ENCODE results near the gene SMAD3. TPM values are rescaled to one million over a fixed set of nuclear protein-coding genes. Genes with fewer than 3 reads are reported as not detected.
A peak's percentile ranks its signal among the peaks of the same experiment; 100 is the strongest.

Gene SMAD3
- total and polyA plus RNA-seq, 2 donors (not counting 1 experiment from before 2014, with no cell fraction given) = 55.9 to 163 TPM

DNA sequence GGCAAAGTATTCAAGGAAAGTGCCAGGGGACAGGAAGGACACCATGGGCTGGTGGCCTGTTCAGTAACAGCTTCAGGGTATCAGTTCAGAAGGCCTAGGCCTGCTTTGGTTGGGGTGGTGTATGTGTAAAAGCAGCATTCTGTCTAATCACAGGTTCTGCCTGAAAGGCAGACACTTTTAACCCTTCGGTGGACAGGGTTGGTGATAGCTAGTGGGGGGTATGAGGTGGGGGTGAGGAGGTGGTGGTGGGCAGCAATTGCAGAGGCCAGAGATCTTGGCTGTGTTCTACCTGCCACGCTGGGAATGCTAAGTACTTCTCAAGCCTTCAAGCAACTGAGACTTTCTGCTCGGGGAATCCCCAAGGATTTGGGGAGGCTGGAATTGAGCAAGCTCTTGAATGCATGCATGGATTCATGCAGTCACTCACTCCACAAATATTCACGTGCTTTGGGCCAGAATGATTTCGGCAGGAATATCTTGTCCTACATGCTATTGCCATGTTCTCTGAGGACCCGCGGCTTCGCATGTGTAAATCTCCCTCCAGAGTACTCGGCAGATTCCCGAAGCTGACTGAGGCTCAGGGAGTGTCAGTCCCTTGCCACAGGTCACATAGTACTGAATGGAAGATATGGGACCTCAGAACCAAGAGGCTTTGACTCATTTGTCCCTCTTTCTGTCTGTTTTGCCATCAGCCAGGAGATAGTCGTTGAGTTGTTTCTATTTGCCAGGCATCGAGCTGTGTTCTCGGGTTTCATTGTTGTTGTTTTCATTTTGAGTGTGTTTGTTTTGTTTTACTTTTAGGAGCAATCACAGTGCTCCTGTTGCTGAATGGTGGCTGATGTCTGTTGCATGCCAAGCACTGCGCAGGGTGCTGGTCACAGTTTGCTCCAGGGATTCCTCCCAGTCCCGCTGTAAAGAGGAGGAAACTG is 65.5 kb downstream of the SMAD3 start:
- Mint-ChIP-seq H3K27ac (peak overlapping the region; percentile 70), H3K4me1 (peaks cover 93% of the 10 kb centered on the region), H3K27me3 (no peaks in the 10 kb centered on the region), H3K9me3 (ENCODE audit: insufficient read depth) (no peaks in the 10 kb centered on the region), H3K4me3 (no peak overlapping the region)
- ATAC-seq (ENCODE audit: low read depth) (no peak), DNase-seq (no peak)
- intact Hi-C loops (cut with micrococcal nuclease) = no loop called here
- Histone ChIP-seq H3K9ac (ENCODE audit: low read length) (no peak overlapping the region), H4K20me1 (ENCODE audit: control insufficient read depth, insufficient read depth, low read length, poor library complexity, severe bottlenecking) (peaks cover 73% of the 10 kb centered on the region), H3K79me2 (ENCODE audit: control insufficient read depth, insufficient read depth, low read length) (peaks cover 99% of the 10 kb centered on the region), H3K27me3 (replicated peaks in 1 of 4; ENCODE audit: control extremely low read depth in 1 of 4, control insufficient read depth in 3 of 4, insufficient read depth in 4 of 4, low read length in 3 of 4) (no peaks in the 10 kb centered on the region), H3K36me3 (replicated peaks in 1 of 2; ENCODE audit: control extremely low read depth in 1 of 2, control insufficient read depth in 1 of 2, extremely low read depth in 1 of 2, insufficient read depth in 2 of 2, low read length in 1 of 2) (peaks cover 5 to 34% of the 10 kb centered on the region in 2 experiments), H3K27ac (ENCODE audit: low read length in 2 of 2) (peak overlapping the region in 1 of 2 donors; percentile 89), H2AFZ (ENCODE audit: insufficient read depth, low read depth, low read length, poor library complexity, severe bottlenecking) (no peak overlapping the region), H3K4me2 (replicated peaks; ENCODE audit: low read depth, low read length, poor library complexity, severe bottlenecking) (no peak overlapping the region), H3K4me3 (ENCODE audit: control extremely low read depth in 1 of 5, extremely low read depth in 1 of 5, insufficient read depth in 1 of 5, low read depth in 2 of 5, low read length in 4 of 5) (no peak overlapping the region), H3K4me1 (ENCODE audit: control insufficient read depth in 2 of 2, insufficient read depth in 2 of 2, low read length in 2 of 2) (peaks cover 63 to 77% of the 10 kb centered on the region in 2 donors), H3K9me3 (ENCODE audit: control extremely low read depth in 1 of 3, control insufficient read depth in 2 of 3, insufficient read depth in 1 of 3, low read length in 2 of 3) (no peaks in the 10 kb centered on the region)
- CTCF ChIA-PET = interaction anchor here (0.6 kb wide), 1 partner anchor 16 kb away, joined by 3 read pairs; no protein-coding TSS in a partner anchor
- TF ChIP-seq, protein P1, sequence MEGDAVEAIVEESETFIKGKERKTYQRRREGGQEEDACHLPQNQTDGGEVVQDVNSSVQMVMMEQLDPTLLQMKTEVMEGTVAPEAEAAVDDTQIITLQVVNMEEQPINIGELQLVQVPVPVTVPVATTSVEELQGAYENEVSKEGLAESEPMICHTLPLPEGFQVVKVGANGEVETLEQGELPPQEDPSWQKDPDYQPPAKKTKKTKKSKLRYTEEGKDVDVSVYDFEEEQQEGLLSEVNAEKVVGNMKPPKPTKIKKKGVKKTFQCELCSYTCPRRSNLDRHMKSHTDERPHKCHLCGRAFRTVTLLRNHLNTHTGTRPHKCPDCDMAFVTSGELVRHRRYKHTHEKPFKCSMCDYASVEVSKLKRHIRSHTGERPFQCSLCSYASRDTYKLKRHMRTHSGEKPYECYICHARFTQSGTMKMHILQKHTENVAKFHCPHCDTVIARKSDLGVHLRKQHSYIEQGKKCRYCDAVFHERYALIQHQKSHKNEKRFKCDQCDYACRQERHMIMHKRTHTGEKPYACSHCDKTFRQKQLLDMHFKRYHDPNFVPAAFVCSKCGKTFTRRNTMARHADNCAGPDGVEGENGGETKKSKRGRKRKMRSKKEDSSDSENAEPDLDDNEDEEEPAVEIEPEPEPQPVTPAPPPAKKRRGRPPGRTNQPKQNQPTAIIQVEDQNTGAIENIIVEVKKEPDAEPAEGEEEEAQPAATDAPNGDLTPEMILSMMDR (IDR thresholded peaks at IDR 0.05) = no peak
- no peak for TF ChIP-seq EZH2 (IDR thresholded peaks at IDR 0.05; ENCODE audit: borderline replicate concordance, insufficient read depth, low read depth, low read length, poor library complexity, severe bottlenecking)
- 92% methylated on average over 14 of the region's 15 CpGs for WGBS (ENCODE audit: insufficient coverage)
- POLR2A ChIA-PET = interaction anchor here (0.6 kb wide), 1 partner anchor 1846 kb away, joined by 6 read pairs; no protein-coding TSS in a partner anchor

DNA sequence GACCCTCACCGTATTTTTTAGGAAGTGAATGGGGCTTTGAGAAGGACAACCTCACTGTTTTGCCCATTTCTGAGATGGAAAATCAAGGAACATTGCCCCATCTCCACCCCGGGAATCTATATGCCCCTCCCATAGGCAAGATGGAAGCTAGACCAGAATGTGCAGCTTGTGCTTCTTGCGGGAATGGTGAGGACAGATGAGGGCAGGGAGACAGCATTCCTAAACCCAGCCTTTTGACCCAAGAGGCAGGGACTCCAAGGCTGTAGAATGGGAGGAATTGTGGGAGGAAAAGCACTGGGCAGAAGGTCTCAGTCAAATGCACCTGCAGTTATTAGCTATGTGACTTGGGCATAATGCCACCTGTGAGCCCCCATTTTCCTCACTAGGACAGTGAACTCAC is 66.9 kb downstream of the SMAD3 start:
- CTCF ChIA-PET = interaction anchor here (1.3 kb wide), 1 partner anchor 10 kb away, joined by 4 read pairs; no protein-coding TSS in a partner anchor
- POLR2A ChIA-PET = interaction anchor here (0.6 kb wide), 1 partner anchor 10 kb away, joined by 4 read pairs; no protein-coding TSS in a partner anchor
- peak overlapping the region in 1 of 2 donors; percentile 89 for H3K27ac ChIP-seq (ENCODE audit: low read length in 2 of 2)
- no peak overlapping the region for H3K4me3 ChIP-seq (ENCODE audit: control extremely low read depth in 1 of 5, extremely low read depth in 1 of 5, insufficient read depth in 1 of 5, low read depth in 2 of 5, low read length in 4 of 5)
- H3K27ac Mint-ChIP-seq = peak overlapping the region; percentile 61
- TF ChIP-seq, protein P1 (IDR thresholded peaks at IDR 0.05) = no peak
- TF ChIP-seq EZH2 (IDR thresholded peaks at IDR 0.05; ENCODE audit: borderline replicate concordance, insufficient read depth, low read depth, low read length, poor library complexity, severe bottlenecking) = no peak
- no peak overlapping the region for H2AFZ ChIP-seq (ENCODE audit: insufficient read depth, low read depth, low read length, poor library complexity, severe bottlenecking)
- H3K4me1 ChIP-seq (ENCODE audit: control insufficient read depth in 2 of 2, insufficient read depth in 2 of 2, low read length in 2 of 2) = peaks cover 65 to 73% of the 10 kb centered on the region in 2 donors
- WGBS (ENCODE audit: insufficient coverage) = 94% methylated on average over 2 of the region's 3 CpGs
- no peak for DNase-seq
- H4K20me1 ChIP-seq (ENCODE audit: control insufficient read depth, insufficient read depth, low read length, poor library complexity, severe bottlenecking) = peaks cover 71% of the 10 kb centered on the region
- H3K4me2 ChIP-seq (replicated peaks; ENCODE audit: low read depth, low read length, poor library complexity, severe bottlenecking) = peak overlapping the region; percentile 5
- no peaks in the 10 kb centered on the region for H3K9me3 ChIP-seq (ENCODE audit: control extremely low read depth in 1 of 3, control insufficient read depth in 2 of 3, insufficient read depth in 1 of 3, low read length in 2 of 3)
- peaks cover 4 to 26% of the 10 kb centered on the region in 2 experiments for H3K36me3 ChIP-seq (replicated peaks in 1 of 2; ENCODE audit: control extremely low read depth in 1 of 2, control insufficient read depth in 1 of 2, extremely low read depth in 1 of 2, insufficient read depth in 2 of 2, low read length in 1 of 2)
- H3K4me3 Mint-ChIP-seq = no peak overlapping the region
- H3K9me3 Mint-ChIP-seq (ENCODE audit: insufficient read depth) = no peaks in the 10 kb centered on the region
- H3K27me3 Mint-ChIP-seq = no peaks in the 10 kb centered on the region
- H3K9ac ChIP-seq (ENCODE audit: low read length) = no peak overlapping the region
- no peaks in the 10 kb centered on the region for H3K27me3 ChIP-seq (replicated peaks in 1 of 4; ENCODE audit: control extremely low read depth in 1 of 4, control insufficient read depth in 3 of 4, insufficient read depth in 4 of 4, low read length in 3 of 4)
- peaks cover 99% of the 10 kb centered on the region for H3K79me2 ChIP-seq (ENCODE audit: control insufficient read depth, insufficient read depth, low read length)
- intact Hi-C loops (cut with micrococcal nuclease) = no loop called here
- peaks cover 90% of the 10 kb centered on the region for H3K4me1 Mint-ChIP-seq
- no peak for ATAC-seq (ENCODE audit: low read depth)
